Endothelial cell of umbilical vein (primary cell): ENCODE measurements around the gene RETREG2. TPM values are rescaled to one million over a fixed set of nuclear protein-coding genes. Genes with fewer than 3 reads are reported as not detected.

Experiments used
- BruUV-seq: library from RNA; stranded (reverse); fragments of 400-500 nt; replicated peaks from 2 replicates; lab custom pipeline; 2021; lab: Mats Ljungman, UMichigan
- CTCF ChIA-PET: fragments of 300-600, 350-600 bp; sonication (Branson Sonifier 250); formaldehyde crosslinking; loops from one replicate; lab custom pipeline; 2021; ENCODE audit warnings: antibody characterized with exemption, inconsistent platforms; lab: Charles Lee
- POLR2A ChIA-PET: fragments of 300-600, 350-600 bp; sonication (Branson Sonifier 250); formaldehyde crosslinking; loops from one replicate; lab custom pipeline; 2021; ENCODE audit warnings: antibody characterized with exemption, inconsistent platforms; lab: Charles Lee
- DNase-seq: peaks from one replicate; pipeline ENCODE4 v3.0.0-alpha.2; 2011; ENCODE audit warnings: low read depth, low spot score
- FAIRE-seq: peaks from 2 replicates; lab custom pipeline; 2011; peaks lifted over from hg19 to GRCh38; lab: Jason Lieb, UNC
- H2AFZ ChIP-seq: 2 replicates; pipeline ENCODE4 v1.6.0; 2012; ENCODE audit warnings: low read depth, low read length, control low read depth, inconsistent platforms
- H3K27ac ChIP-seq: 2 replicates; pipeline ENCODE4 v1.5.1; 2011; ENCODE audit warnings: low read depth, mild to moderate bottlenecking, control low read depth, low read length, moderate library complexity; ENCODE audit not compliant: insufficient read depth
- H3K27me3 ChIP-seq, 2 experiments: 2 replicates each; pipeline versions ENCODE4 v1.6.0 to v1.6.1; 2011; ENCODE audit warnings: low read length in 2 of 2, mixed read lengths in 1 of 2; ENCODE audit not compliant: control insufficient read depth in 2 of 2, insufficient read depth in 2 of 2
- H3K36me3 ChIP-seq, 2 experiments: 2 replicates in 1 of 2; 3 replicates in 1 of 2; pipeline ENCODE4 v1.5.1; 2011; ENCODE audit warnings: low read length in 2 of 2, mild to moderate bottlenecking in 1 of 2, moderate library complexity in 1 of 2; ENCODE audit not compliant: control insufficient read depth in 2 of 2, insufficient read depth in 2 of 2; ENCODE audit errors: extremely low read depth in 1 of 2
- H3K4me1 ChIP-seq: 3 replicates; pipeline ENCODE4 v1.5.1; 2011; ENCODE audit warnings: mild to moderate bottlenecking, low read length; ENCODE audit not compliant: control insufficient read depth, insufficient read depth; ENCODE audit errors: extremely low read depth
- H3K4me2 ChIP-seq: 2 replicates; pipeline ENCODE4 v1.6.1; 2011; ENCODE audit warnings: low read length, control low read depth, mixed read lengths; ENCODE audit not compliant: insufficient read depth
- H3K4me3 ChIP-seq, 3 experiments: fragments of 200-600 bp in 1 of 3; sonication (generic), shearing (Covaris generic) in 1 of 3; replicated peaks in 1 of 3; 2 replicates each; pipeline ENCODE4 v1.5.1; 2011 to 2016; ENCODE audit warnings: control low read depth in 3 of 3, low read length in 3 of 3, mild to moderate bottlenecking in 2 of 3, inconsistent platforms in 1 of 3, low read depth in 1 of 3, moderate library complexity in 1 of 3; ENCODE audit not compliant: insufficient read depth in 1 of 3
- H3K79me2 ChIP-seq: 2 replicates; pipeline ENCODE4 v1.6.0; 2012; ENCODE audit warnings: low read length, inconsistent platforms; ENCODE audit not compliant: control insufficient read depth, insufficient read depth
- H3K9ac ChIP-seq: replicated peaks from 2 replicates; pipeline ENCODE3; 2011; ENCODE audit warnings: low read length, control low read depth; ENCODE audit not compliant: insufficient read depth; ENCODE audit errors: extremely low read depth
- H3K9me1 ChIP-seq: replicated peaks from 3 replicates; pipeline ENCODE4 v1.6.0; 2011; ENCODE audit warnings: mild to moderate bottlenecking, low read length; ENCODE audit not compliant: control insufficient read depth, insufficient read depth; ENCODE audit errors: extremely low read depth
- H3K9me3 ChIP-seq: replicated peaks from 2 replicates; pipeline ENCODE4 v1.5.1; 2012; ENCODE audit warnings: low read length, inconsistent platforms; ENCODE audit not compliant: control insufficient read depth, insufficient read depth
- H4K20me1 ChIP-seq: replicated peaks from 2 replicates; pipeline ENCODE3; 2011; ENCODE audit warnings: mild to moderate bottlenecking, low read length; ENCODE audit not compliant: control insufficient read depth, insufficient read depth; ENCODE audit errors: extremely low read depth
- EZH2 ChIP-seq: IDR thresholded peaks from 2 replicates; pipeline ENCODE4 v1.6.1; 2012; ENCODE audit warnings: borderline replicate concordance, low read depth, mild to moderate bottlenecking, moderate library complexity, low read length, inconsistent platforms; ENCODE audit not compliant: severe bottlenecking
- FOS ChIP-seq: IDR thresholded peaks from 2 replicates; pipeline ENCODE4 v1.6.1; 2011; ENCODE audit warnings: mild to moderate bottlenecking, low read length, moderate library complexity, borderline replicate concordance; ENCODE audit not compliant: insufficient read depth
- GATA2 ChIP-seq: IDR thresholded peaks from 2 replicates; pipeline ENCODE4 v1.7.0; 2011; ENCODE audit warnings: low read depth, mild to moderate bottlenecking, moderate library complexity, mixed read lengths, low read length; ENCODE audit not compliant: insufficient read length, insufficient read depth
- JUN ChIP-seq: IDR thresholded peaks from 2 replicates; pipeline ENCODE4 v1.6.1; 2011; ENCODE audit warnings: borderline replicate concordance, low read depth; ENCODE audit not compliant: insufficient read length, insufficient read depth
- MYC ChIP-seq: IDR thresholded peaks from one replicate; pipeline ENCODE4 v1.6.1; 2011; ENCODE audit warnings: mild to moderate bottlenecking, low read depth, low read length
- POLR2A ChIP-seq: IDR thresholded peaks from 2 replicates; pipeline ENCODE4 v1.6.1; 2012; ENCODE audit warnings: low read depth, mild to moderate bottlenecking, control low read depth, low read length
- POLR2AphosphoS5 ChIP-seq: IDR thresholded peaks from 2 replicates; pipeline ENCODE4 v1.6.1; 2012; ENCODE audit warnings: low read depth, mild to moderate bottlenecking, control low read depth, low read length, moderate library complexity; ENCODE audit not compliant: insufficient read depth
- dilution Hi-C: fragments of 300-500 bp; cut with MboI; formaldehyde crosslinking; loops from one replicate; pipeline ENCODE4 v1.15.0; 2019; ENCODE audit warnings: low sequenced_read_pairs; ENCODE audit not compliant: extremely low pct_ligation_motif_present
- intact Hi-C: fragments of 100-400 bp; cut with micrococcal nuclease; formaldehyde crosslinking; loops from one replicate; pipeline ENCODE4 v1.10.0; 2022
- polyA plus RNA-seq, 4 experiments: library from polyadenylated mRNA; depleted of rRNA in 3 of 4; stranded (reverse) in 3 of 4; unstranded in 1 of 4; fragments of >200 nt; gene quantifications; 2 replicates each; pipeline versions ENCODE4 v1.2.1 to v1.2.3, GENCODE V29; 2011 to 2012; ENCODE audit warnings: missing spikeins in 1 of 4
- total RNA-seq: library from RNA; stranded (reverse); gene quantifications from 2 replicates; pipeline ENCODE4 v1.2.3, GENCODE V29; 2021
- TF ChIP-seq, protein P1 (sequence below), 2 donors: IDR thresholded peaks; 1 replicate in 1 of 2; 2 replicates in 1 of 2; pipeline ENCODE4 v1.5.1; 2011; ENCODE audit warnings: low read length in 2 of 2, mild to moderate bottlenecking in 2 of 2, moderate library complexity in 2 of 2, control low read depth in 1 of 2, inconsistent platforms in 1 of 2, low read depth in 1 of 2; ENCODE audit not compliant: insufficient read depth in 1 of 2; ENCODE audit errors: extremely low read depth in 1 of 2
- TF ChIP-seq, protein P2 (sequence below): IDR thresholded peaks from 2 replicates; pipeline ENCODE4 v1.6.1; 2011; ENCODE audit not compliant: insufficient read depth, insufficient read length

The RETREG2 gene
- total and polyA plus RNA-seq, 2 donors (not counting 3 experiments of a cell fraction or from before 2014, with no cell fraction given) = 59.5 to 76.1 TPM

DNA sequence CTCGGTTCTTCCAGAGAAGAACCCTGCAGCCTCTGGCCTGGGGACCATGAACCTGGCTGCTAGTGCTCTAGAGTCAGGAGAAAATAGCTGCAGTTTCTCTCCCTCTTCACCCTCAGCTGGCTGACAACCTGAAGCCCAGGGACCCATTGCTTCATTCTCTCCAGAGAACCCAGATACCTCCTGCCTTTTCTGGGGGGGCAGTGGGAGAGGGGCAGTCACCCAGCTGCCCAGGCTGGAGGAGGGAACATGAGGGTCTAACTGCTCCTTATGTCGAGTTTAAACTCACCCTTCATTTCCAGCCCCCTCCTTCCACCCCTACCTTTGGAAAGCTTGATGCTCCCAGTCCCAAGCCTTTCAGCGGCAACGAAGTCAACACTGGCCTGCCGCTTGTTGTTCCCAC lies 20.9 kb downstream of the RETREG2 start:
- no peak overlapping the region for H3K27ac ChIP-seq
- no peaks in the 10 kb centered on the region for H3K36me3 ChIP-seq
- dilution Hi-C loops (no loop called here), intact Hi-C loops (no loop called here)
- no peak for TF ChIP-seq MYC
- TF ChIP-seq JUN = no peak
- TF ChIP-seq, protein P1, sequence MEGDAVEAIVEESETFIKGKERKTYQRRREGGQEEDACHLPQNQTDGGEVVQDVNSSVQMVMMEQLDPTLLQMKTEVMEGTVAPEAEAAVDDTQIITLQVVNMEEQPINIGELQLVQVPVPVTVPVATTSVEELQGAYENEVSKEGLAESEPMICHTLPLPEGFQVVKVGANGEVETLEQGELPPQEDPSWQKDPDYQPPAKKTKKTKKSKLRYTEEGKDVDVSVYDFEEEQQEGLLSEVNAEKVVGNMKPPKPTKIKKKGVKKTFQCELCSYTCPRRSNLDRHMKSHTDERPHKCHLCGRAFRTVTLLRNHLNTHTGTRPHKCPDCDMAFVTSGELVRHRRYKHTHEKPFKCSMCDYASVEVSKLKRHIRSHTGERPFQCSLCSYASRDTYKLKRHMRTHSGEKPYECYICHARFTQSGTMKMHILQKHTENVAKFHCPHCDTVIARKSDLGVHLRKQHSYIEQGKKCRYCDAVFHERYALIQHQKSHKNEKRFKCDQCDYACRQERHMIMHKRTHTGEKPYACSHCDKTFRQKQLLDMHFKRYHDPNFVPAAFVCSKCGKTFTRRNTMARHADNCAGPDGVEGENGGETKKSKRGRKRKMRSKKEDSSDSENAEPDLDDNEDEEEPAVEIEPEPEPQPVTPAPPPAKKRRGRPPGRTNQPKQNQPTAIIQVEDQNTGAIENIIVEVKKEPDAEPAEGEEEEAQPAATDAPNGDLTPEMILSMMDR (IDR thresholded peaks at IDR 0.05; ENCODE audit: extremely low read depth in 1 of 2, insufficient read depth in 1 of 2, low read depth in 1 of 2, low read length in 2 of 2) = no peak
- no peak for TF ChIP-seq POLR2AphosphoS5
- no peaks in the 10 kb centered on the region for H3K4me1 ChIP-seq
- peaks cover 2 to 5% of the 10 kb centered on the region in 2 experiments for H3K27me3 ChIP-seq
- H3K79me2 ChIP-seq = no peaks in the 10 kb centered on the region
- POLR2A ChIA-PET = no interaction called here
- H3K9ac ChIP-seq = no peak overlapping the region
- H2AFZ ChIP-seq = no peak overlapping the region
- H3K4me3 ChIP-seq = no peak overlapping the region
- no TSS peak for BruUV-seq
- CTCF ChIA-PET = interaction anchor here (1.5 kb wide), 1 partner anchor 9 kb away, joined by 6 read pairs; no protein-coding TSS in a partner anchor
- H4K20me1 ChIP-seq = no peaks in the 10 kb centered on the region
- H3K9me3 ChIP-seq = no peaks in the 10 kb centered on the region
- DNase-seq (no peak), FAIRE-seq (no peak)
- no peaks in the 10 kb centered on the region for H3K9me1 ChIP-seq
- no peak overlapping the region for H3K4me2 ChIP-seq

DNA sequence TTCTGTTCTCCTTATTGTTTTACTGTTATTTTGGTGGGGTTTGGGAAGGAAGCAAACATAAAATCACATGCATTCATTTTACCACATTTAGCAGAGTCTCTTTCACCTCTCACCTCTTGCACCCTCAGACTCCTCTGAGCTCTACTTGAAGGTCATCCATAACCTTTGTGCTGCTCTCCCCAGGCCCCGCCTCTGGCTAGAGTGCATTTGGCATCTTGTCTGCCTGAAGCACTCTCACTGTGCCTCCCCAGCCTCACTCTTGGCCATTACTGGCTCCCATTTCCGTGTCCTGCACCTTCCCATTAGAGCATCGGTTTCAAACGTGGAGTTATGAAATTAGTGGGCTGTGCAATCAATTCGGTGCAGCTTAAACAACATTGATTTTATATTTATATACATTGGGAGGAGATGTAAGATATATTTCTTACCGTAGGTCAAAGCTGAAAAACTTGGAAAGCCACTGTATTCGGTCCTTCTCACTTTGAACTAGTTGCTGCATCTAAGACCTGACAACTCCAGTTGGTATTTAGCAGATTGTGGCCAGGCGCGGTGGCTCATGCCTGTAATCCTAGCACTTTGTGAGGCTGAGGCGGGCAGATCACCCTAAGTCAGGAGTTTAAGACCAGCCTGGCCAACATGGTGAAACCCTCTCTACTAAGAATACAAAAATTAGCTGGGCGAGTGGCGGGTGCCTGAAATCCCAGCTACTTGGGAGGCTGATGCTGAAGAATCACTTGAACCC lies 21.6 kb downstream of the RETREG2 start:
- no peaks in the 10 kb centered on the region for H3K36me3 ChIP-seq
- dilution Hi-C loops = no loop called here
- BruUV-seq = no TSS peak
- intact Hi-C loops = no loop called here
- no peak for FAIRE-seq
- no peak overlapping the region for H3K27ac ChIP-seq
- H3K9me1 ChIP-seq = no peaks in the 10 kb centered on the region
- no peak overlapping the region for H3K4me2 ChIP-seq
- ChIA-PET CTCF (interaction anchor here (1.5 kb wide), 1 partner anchor 10 kb away, joined by 6 read pairs; no protein-coding TSS in a partner anchor), POLR2A (no interaction called here)
- DNase-seq = no peak
- H3K79me2 ChIP-seq = no peaks in the 10 kb centered on the region
- no peaks in the 10 kb centered on the region for H3K9me3 ChIP-seq
- no peak overlapping the region for H2AFZ ChIP-seq
- H3K27me3 ChIP-seq = peaks cover 2 to 5% of the 10 kb centered on the region in 2 experiments
- no peak overlapping the region for H3K9ac ChIP-seq
- no peaks in the 10 kb centered on the region for H3K4me1 ChIP-seq
- H4K20me1 ChIP-seq = no peaks in the 10 kb centered on the region
- TF ChIP-seq GATA2 (no peak), JUN (no peak), MYC (no peak), FOS (no peak), EZH2 (no peak), POLR2A (no peak), POLR2AphosphoS5 (no peak)
- TF ChIP-seq, protein P2, sequence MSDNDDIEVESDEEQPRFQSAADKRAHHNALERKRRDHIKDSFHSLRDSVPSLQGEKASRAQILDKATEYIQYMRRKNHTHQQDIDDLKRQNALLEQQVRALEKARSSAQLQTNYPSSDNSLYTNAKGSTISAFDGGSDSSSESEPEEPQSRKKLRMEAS = no peak
- TF ChIP-seq, protein P1 (IDR thresholded peaks at IDR 0.05; ENCODE audit: extremely low read depth in 1 of 2, insufficient read depth in 1 of 2, low read depth in 1 of 2, low read length in 2 of 2) = no peak
- H3K4me3 ChIP-seq = no peak overlapping the region
